ENCODE data around the gene SIN3A. TPM values are rescaled to one million over a fixed set of nuclear protein-coding genes. Genes with fewer than 3 reads are reported as not detected.

Gene SIN3A
- total and polyA plus RNA-seq, 9 of the 15 experiments (the other 6 are each of a cell fraction or from before 2014, with no cell fraction given), result 11.1 to 70.3 (median 25.3) TPM

DNA sequence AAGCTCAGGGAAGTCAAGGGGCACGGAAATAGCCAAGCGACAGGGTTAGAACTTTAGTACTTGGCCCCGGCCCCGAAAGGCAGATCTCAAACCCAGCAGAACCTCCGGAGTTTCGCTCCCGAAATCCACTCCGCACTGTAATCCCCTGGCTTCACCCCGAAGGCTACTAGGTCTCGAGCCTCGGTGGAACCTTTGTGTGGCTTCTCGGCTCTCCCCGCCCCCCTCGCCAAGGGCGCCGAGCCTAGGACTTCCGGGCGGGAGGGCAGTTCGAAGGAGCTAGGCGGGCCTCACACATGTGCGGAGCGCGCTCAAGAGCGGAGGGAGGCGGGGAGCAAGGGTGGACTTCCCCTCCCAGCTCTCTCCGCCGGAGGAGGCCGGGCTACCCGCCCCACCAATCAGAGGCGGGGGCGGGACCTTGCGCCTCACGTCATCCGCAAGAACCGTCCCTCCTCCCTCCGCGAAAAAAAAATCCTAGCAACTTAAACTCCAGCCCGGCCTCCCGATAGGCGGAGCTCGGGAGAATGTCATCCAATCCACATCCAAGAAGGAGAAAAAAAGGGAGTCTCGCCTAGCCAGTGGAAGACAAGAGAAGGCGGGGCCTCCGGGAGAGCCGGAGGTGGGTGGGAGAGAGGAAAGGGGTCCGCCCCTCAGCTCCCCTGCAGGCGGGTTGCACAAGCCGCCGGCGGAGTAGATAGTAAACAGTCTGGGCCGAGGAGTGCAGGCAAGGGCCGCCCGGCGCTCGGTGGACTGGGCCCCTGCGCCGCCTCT, 2.4 kb upstream of the SIN3A start (continued):
- 0 out of 2 replicates have a peak, but pooled peaks have one; percentile 39 for TF ChIP-seq PTBP1 (IDR thresholded peaks at IDR 0.05; ENCODE audit: low read depth, low read length)

- ATAC-seq, result no peak
- H3K4me2 ChIP-seq (ENCODE audit: insufficient read depth, low read length), result peak overlapping the region; percentile 99
- peak overlapping the region; percentile 97 for H3K27ac ChIP-seq (ENCODE audit: extremely low read depth, low read depth, low read length)
- 1% methylated on average over 34 of the region's 38 CpGs for WGBS (ENCODE audit: insufficient coverage, low coverage, missing lambda C conversion rate)
- H2AFZ ChIP-seq (ENCODE audit: low read depth, low read length), result peak overlapping the region; percentile 56
- peaks cover 13 to 35% of the 10 kb centered on the region in 2 experiments; a peak in 3 of 5 replicates for H3K4me1 ChIP-seq (replicated peaks in 1 of 2; ENCODE audit: control insufficient read depth in 2 of 2, insufficient read depth in 2 of 2, low read length in 2 of 2)
- CTCF ChIA-PET (ENCODE audit: low intra/inter-chr PET ratio), result no interaction called here
- FAIRE-seq, result no peak
- in situ Hi-C loops (cut with MboI), result no loop called here
- no peaks in the 10 kb centered on the region for H3K27me3 ChIP-seq (ENCODE audit: control insufficient read depth in 2 of 2, insufficient read depth in 2 of 2, low read length in 2 of 2)
- H3K79me2 ChIP-seq (ENCODE audit: control insufficient read depth, insufficient read depth, low read length), result peaks cover 50% of the 10 kb centered on the region
- peak overlapping the region; percentile 86 for H3K4me3 ChIP-seq
- H4K20me1 ChIP-seq (replicated peaks; ENCODE audit: control insufficient read depth, insufficient read depth, low read length), result peaks cover 6% of the 10 kb centered on the region
- BruUV-seq (replicated peaks), result TSS peak; percentile 89
- DNase-seq (ENCODE audit: extremely low read depth in 1 of 4, low spot score in 3 of 4), result peak in 1 of 4 experiments; percentile 73
- peak overlapping the region; percentile 98 for H3K9ac ChIP-seq (ENCODE audit: insufficient read depth in 1 of 2, low read depth in 2 of 2, low read length in 2 of 2)
- POLR2A ChIA-PET, result interaction anchor here (0.6 to 1.9 kb wide), 14 partner anchors 9 to 1776 kb away, joined by 3 to 7 read pairs (median 4); partner anchors contain the start of genes IMP3, MAN2C1, PTPN9 and SNUPN
- H3K9me3 ChIP-seq (replicated peaks; ENCODE audit: control insufficient read depth, insufficient read depth, low read depth, low read length), result no peaks in the 10 kb centered on the region
- H3K9me1 ChIP-seq (ENCODE audit: control insufficient read depth, insufficient read depth, low read length), result no peaks in the 10 kb centered on the region
- intact Hi-C loops (cut with micrococcal nuclease), result loop anchor here (1.0 to 5.0 kb wide), 2 partner anchors 85 to 124 kb away; partner anchors contain the start of genes MAN2C1 and PTPN9
- H3K36me3 ChIP-seq (ENCODE audit: control insufficient read depth, insufficient read depth, low read length), result no peaks in the 10 kb centered on the region; the same call in 2 of the 3 replicates
- TF ChIP-seq FOXM1 (IDR thresholded peaks at IDR 0.05; ENCODE audit: low read depth) (no peak), FOXM1 (CRISPR knock-in tag; IDR thresholded peaks at IDR 0.05; ENCODE audit: low read depth) (0 out of 2 replicates have a peak, but pooled peaks have one; percentile 42), HMGN3 (IDR thresholded peaks at IDR 0.05; ENCODE audit: borderline replicate concordance, extremely low read depth, insufficient read length, low read depth, low read length) (peak; percentile 8), RBFOX2 (IDR thresholded peaks at IDR 0.05; ENCODE audit: low read depth, low read length) (0 out of 2 replicates have a peak, but pooled peaks have one; percentile 16), EGR1 (conservative IDR thresholded peaks at IDR 0.05) (peak; percentile 25), POLR2AphosphoS2 (IDR thresholded peaks at IDR 0.05; ENCODE audit: low read length) (0 out of 2 replicates have a peak, but pooled peaks have one; percentile 27)
Measured at GRCh38 chr15:75452865-75453702, 1.6 kb upstream of the SIN3A start.

All from K562 (cell line).